Endothelial cell of umbilical vein (primary cell): ENCODE data around the gene WASF2. TPM values are rescaled to one million over a fixed set of nuclear protein-coding genes. Genes with fewer than 3 reads are reported as not detected.
A peak's percentile ranks its signal among the peaks of the same experiment; 100 is the strongest.

Source experiments
- BruUV-seq: library from RNA; stranded (reverse); fragments of 400-500 nt; replicated peaks from 2 replicates; lab custom pipeline; 2021; lab: Mats Ljungman, UMichigan
- CTCF ChIA-PET: fragments of 300-600, 350-600 bp; sonication (Branson Sonifier 250); formaldehyde crosslinking; loops from one replicate; lab custom pipeline; 2021; ENCODE audit warnings: antibody characterized with exemption, inconsistent platforms; lab: Charles Lee
- POLR2A ChIA-PET: fragments of 300-600, 350-600 bp; sonication (Branson Sonifier 250); formaldehyde crosslinking; loops from one replicate; lab custom pipeline; 2021; ENCODE audit warnings: antibody characterized with exemption, inconsistent platforms; lab: Charles Lee
- DNase-seq: peaks from one replicate; pipeline ENCODE4 v3.0.0-alpha.2; 2011; ENCODE audit warnings: low read depth, low spot score
- FAIRE-seq: peaks from 2 replicates; lab custom pipeline; 2011; peaks lifted over from hg19 to GRCh38; lab: Jason Lieb, UNC
- H2AFZ ChIP-seq: 2 replicates; pipeline ENCODE4 v1.6.0; 2012; ENCODE audit warnings: low read depth, low read length, control low read depth, inconsistent platforms
- H3K27ac ChIP-seq: 2 replicates; pipeline ENCODE4 v1.5.1; 2011; ENCODE audit warnings: low read depth, mild to moderate bottlenecking, control low read depth, low read length, moderate library complexity; ENCODE audit not compliant: insufficient read depth
- H3K27me3 ChIP-seq, 2 experiments: 2 replicates each; pipeline versions ENCODE4 v1.6.0 to v1.6.1; 2011; ENCODE audit warnings: low read length in 2 of 2, mixed read lengths in 1 of 2; ENCODE audit not compliant: control insufficient read depth in 2 of 2, insufficient read depth in 2 of 2
- H3K36me3 ChIP-seq, 2 experiments: 2 replicates in 1 of 2; 3 replicates in 1 of 2; pipeline ENCODE4 v1.5.1; 2011; ENCODE audit warnings: low read length in 2 of 2, mild to moderate bottlenecking in 1 of 2, moderate library complexity in 1 of 2; ENCODE audit not compliant: control insufficient read depth in 2 of 2, insufficient read depth in 2 of 2; ENCODE audit errors: extremely low read depth in 1 of 2
- H3K4me1 ChIP-seq: 3 replicates; pipeline ENCODE4 v1.5.1; 2011; ENCODE audit warnings: mild to moderate bottlenecking, low read length; ENCODE audit not compliant: control insufficient read depth, insufficient read depth; ENCODE audit errors: extremely low read depth
- H3K4me2 ChIP-seq: 2 replicates; pipeline ENCODE4 v1.6.1; 2011; ENCODE audit warnings: low read length, control low read depth, mixed read lengths; ENCODE audit not compliant: insufficient read depth
- H3K4me3 ChIP-seq, 3 experiments: fragments of 200-600 bp in 1 of 3; sonication (generic), shearing (Covaris generic) in 1 of 3; replicated peaks in 1 of 3; 2 replicates each; pipeline ENCODE4 v1.5.1; 2011 to 2016; ENCODE audit warnings: control low read depth in 3 of 3, low read length in 3 of 3, mild to moderate bottlenecking in 2 of 3, inconsistent platforms in 1 of 3, low read depth in 1 of 3, moderate library complexity in 1 of 3; ENCODE audit not compliant: insufficient read depth in 1 of 3
- H3K79me2 ChIP-seq: 2 replicates; pipeline ENCODE4 v1.6.0; 2012; ENCODE audit warnings: low read length, inconsistent platforms; ENCODE audit not compliant: control insufficient read depth, insufficient read depth
- H3K9ac ChIP-seq: replicated peaks from 2 replicates; pipeline ENCODE3; 2011; ENCODE audit warnings: low read length, control low read depth; ENCODE audit not compliant: insufficient read depth; ENCODE audit errors: extremely low read depth
- H3K9me1 ChIP-seq: replicated peaks from 3 replicates; pipeline ENCODE4 v1.6.0; 2011; ENCODE audit warnings: mild to moderate bottlenecking, low read length; ENCODE audit not compliant: control insufficient read depth, insufficient read depth; ENCODE audit errors: extremely low read depth
- H3K9me3 ChIP-seq: replicated peaks from 2 replicates; pipeline ENCODE4 v1.5.1; 2012; ENCODE audit warnings: low read length, inconsistent platforms; ENCODE audit not compliant: control insufficient read depth, insufficient read depth
- H4K20me1 ChIP-seq: replicated peaks from 2 replicates; pipeline ENCODE3; 2011; ENCODE audit warnings: mild to moderate bottlenecking, low read length; ENCODE audit not compliant: control insufficient read depth, insufficient read depth; ENCODE audit errors: extremely low read depth
- FOS ChIP-seq: IDR thresholded peaks from 2 replicates; pipeline ENCODE4 v1.6.1; 2011; ENCODE audit warnings: mild to moderate bottlenecking, low read length, moderate library complexity, borderline replicate concordance; ENCODE audit not compliant: insufficient read depth
- GATA2 ChIP-seq: IDR thresholded peaks from 2 replicates; pipeline ENCODE4 v1.7.0; 2011; ENCODE audit warnings: low read depth, mild to moderate bottlenecking, moderate library complexity, mixed read lengths, low read length; ENCODE audit not compliant: insufficient read length, insufficient read depth
- JUN ChIP-seq: IDR thresholded peaks from 2 replicates; pipeline ENCODE4 v1.6.1; 2011; ENCODE audit warnings: borderline replicate concordance, low read depth; ENCODE audit not compliant: insufficient read length, insufficient read depth
- MYC ChIP-seq: IDR thresholded peaks from one replicate; pipeline ENCODE4 v1.6.1; 2011; ENCODE audit warnings: mild to moderate bottlenecking, low read depth, low read length
- POLR2AphosphoS5 ChIP-seq: IDR thresholded peaks from 2 replicates; pipeline ENCODE4 v1.6.1; 2012; ENCODE audit warnings: low read depth, mild to moderate bottlenecking, control low read depth, low read length, moderate library complexity; ENCODE audit not compliant: insufficient read depth
- dilution Hi-C: fragments of 300-500 bp; cut with MboI; formaldehyde crosslinking; loops from one replicate; pipeline ENCODE4 v1.15.0; 2019; ENCODE audit warnings: low sequenced_read_pairs; ENCODE audit not compliant: extremely low pct_ligation_motif_present
- intact Hi-C: fragments of 100-400 bp; cut with micrococcal nuclease; formaldehyde crosslinking; loops from one replicate; pipeline ENCODE4 v1.10.0; 2022
- polyA plus RNA-seq, 4 experiments: library from polyadenylated mRNA; depleted of rRNA in 3 of 4; stranded (reverse) in 3 of 4; unstranded in 1 of 4; fragments of >200 nt; gene quantifications; 2 replicates each; pipeline versions ENCODE4 v1.2.1 to v1.2.3, GENCODE V29; 2011 to 2012; ENCODE audit warnings: missing spikeins in 1 of 4
- total RNA-seq: library from RNA; stranded (reverse); gene quantifications from 2 replicates; pipeline ENCODE4 v1.2.3, GENCODE V29; 2021
- TF ChIP-seq, protein P1 (sequence below), 2 donors: IDR thresholded peaks; 1 replicate in 1 of 2; 2 replicates in 1 of 2; pipeline ENCODE4 v1.5.1; 2011; ENCODE audit warnings: low read length in 2 of 2, mild to moderate bottlenecking in 2 of 2, moderate library complexity in 2 of 2, control low read depth in 1 of 2, inconsistent platforms in 1 of 2, low read depth in 1 of 2; ENCODE audit not compliant: insufficient read depth in 1 of 2; ENCODE audit errors: extremely low read depth in 1 of 2

The WASF2 gene
- total and polyA plus RNA-seq, 2 donors (not counting 3 experiments of a cell fraction or from before 2014, with no cell fraction given): 76.9 to 172 TPM

DNA sequence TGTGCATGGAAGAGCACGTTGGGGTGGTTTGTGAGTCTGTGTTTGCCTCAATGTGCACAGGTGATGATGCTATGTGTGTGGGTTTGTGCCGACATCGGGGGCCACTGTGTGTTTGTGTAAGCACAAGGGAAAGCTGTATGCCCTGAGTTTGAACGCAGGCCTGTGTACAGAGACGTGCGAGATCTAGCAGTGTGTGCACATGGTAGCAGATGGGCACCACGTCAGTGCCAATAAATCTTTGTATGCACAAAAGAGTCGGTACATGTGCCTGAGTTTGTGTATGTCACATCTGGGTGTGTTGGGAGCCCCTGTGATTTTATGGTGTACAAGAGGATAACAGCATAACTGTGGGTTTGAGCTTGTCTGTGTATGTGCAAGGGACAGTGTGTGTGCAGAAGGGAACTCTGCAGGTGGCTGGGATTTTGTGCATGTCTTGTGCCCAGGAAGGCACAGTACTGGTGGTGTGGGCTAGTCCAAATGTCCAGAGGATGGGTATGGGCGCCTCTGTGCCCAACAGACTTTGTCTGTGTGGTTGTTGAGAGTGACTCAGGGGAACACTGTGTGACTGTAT, 32.0 kb upstream of the WASF2 start:
- Histone ChIP-seq H3K4me1 (peaks cover 13% of the 10 kb centered on the region), H2AFZ (peak overlapping the region; percentile 97), H3K36me3 (no peaks in the 10 kb centered on the region), H3K9me3 (no peaks in the 10 kb centered on the region), H3K27ac (no peak overlapping the region), H3K4me3 (no peak overlapping the region), H3K9me1 (no peaks in the 10 kb centered on the region), H4K20me1 (no peaks in the 10 kb centered on the region), H3K4me2 (no peak overlapping the region), H3K27me3 (no peaks in the 10 kb centered on the region), H3K79me2 (no peaks in the 10 kb centered on the region), H3K9ac (no peak overlapping the region)
- TF ChIP-seq FOS (no peak), JUN (no peak), POLR2AphosphoS5 (no peak), GATA2 (no peak), MYC (no peak)
- TF ChIP-seq, protein P1, sequence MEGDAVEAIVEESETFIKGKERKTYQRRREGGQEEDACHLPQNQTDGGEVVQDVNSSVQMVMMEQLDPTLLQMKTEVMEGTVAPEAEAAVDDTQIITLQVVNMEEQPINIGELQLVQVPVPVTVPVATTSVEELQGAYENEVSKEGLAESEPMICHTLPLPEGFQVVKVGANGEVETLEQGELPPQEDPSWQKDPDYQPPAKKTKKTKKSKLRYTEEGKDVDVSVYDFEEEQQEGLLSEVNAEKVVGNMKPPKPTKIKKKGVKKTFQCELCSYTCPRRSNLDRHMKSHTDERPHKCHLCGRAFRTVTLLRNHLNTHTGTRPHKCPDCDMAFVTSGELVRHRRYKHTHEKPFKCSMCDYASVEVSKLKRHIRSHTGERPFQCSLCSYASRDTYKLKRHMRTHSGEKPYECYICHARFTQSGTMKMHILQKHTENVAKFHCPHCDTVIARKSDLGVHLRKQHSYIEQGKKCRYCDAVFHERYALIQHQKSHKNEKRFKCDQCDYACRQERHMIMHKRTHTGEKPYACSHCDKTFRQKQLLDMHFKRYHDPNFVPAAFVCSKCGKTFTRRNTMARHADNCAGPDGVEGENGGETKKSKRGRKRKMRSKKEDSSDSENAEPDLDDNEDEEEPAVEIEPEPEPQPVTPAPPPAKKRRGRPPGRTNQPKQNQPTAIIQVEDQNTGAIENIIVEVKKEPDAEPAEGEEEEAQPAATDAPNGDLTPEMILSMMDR (IDR thresholded peaks at IDR 0.05; ENCODE audit: extremely low read depth in 1 of 2, insufficient read depth in 1 of 2, low read depth in 1 of 2, low read length in 2 of 2): no peak
- dilution Hi-C loops (no loop called here), intact Hi-C loops (no loop called here)
- ChIA-PET POLR2A (no interaction called here), CTCF (interaction anchor here (1.0 to 2.1 kb wide), 5 partner anchors 13 to 221 kb away, joined by 3 to 7 read pairs (median 4); no protein-coding TSS in a partner anchor)
- no TSS peak for BruUV-seq
- FAIRE-seq (no peak), DNase-seq (no peak)
